ENCODE data around the gene PPP2R5C.
A peak's percentile ranks its signal among the peaks of the same experiment; 100 is the strongest.

Gene PPP2R5C

GRCh38 chr14:101903111-101903561, 141.6 kb downstream of the PPP2R5C start:
- Histone ChIP-seq H3K23ac (ENCODE audit: low read length in 2 of 2) (no peak overlapping the region), H3K4me3 (ENCODE audit: insufficient read depth in 1 of 2, low read depth in 1 of 2, low read length in 2 of 2) (no peak overlapping the region), H3K9ac (ENCODE audit: low read length) (no peak overlapping the region), H4K91ac (ENCODE audit: low read length) (no peak overlapping the region), H3K27ac (ENCODE audit: low read length, poor library complexity, severe bottlenecking) (no peak overlapping the region), H3K4me1 (ENCODE audit: control insufficient read depth, insufficient read depth, low read depth, low read length) (peaks cover 2% of the 10 kb centered on the region), H3K36me3 (ENCODE audit: control insufficient read depth in 1 of 2, insufficient read depth in 2 of 2, low read depth in 1 of 2, low read length in 2 of 2) (peaks cover 71 to 97% of the 10 kb centered on the region in 2 experiments), H3K4ac (ENCODE audit: low read depth in 1 of 2, low read length in 2 of 2) (no peak overlapping the region), H2BK120ac (ENCODE audit: low read depth, low read length) (no peak overlapping the region), H2BK15ac (ENCODE audit: low read depth, poor library complexity, severe bottlenecking) (no peak overlapping the region), H4K8ac (ENCODE audit: low read length) (no peak overlapping the region), H3K27me3 (ENCODE audit: control insufficient read depth in 1 of 2, insufficient read depth in 1 of 2, low read length in 2 of 2) (no peaks in the 10 kb centered on the region), H3K14ac (ENCODE audit: low read length in 2 of 2) (no peak overlapping the region), H3K18ac (ENCODE audit: low read depth in 1 of 2, low read length in 2 of 2) (no peak overlapping the region), H3K9me3 (ENCODE audit: control insufficient read depth, low read length) (no peaks in the 10 kb centered on the region), H3K79me1 (replicated peaks; ENCODE audit: low read length, poor library complexity, severe bottlenecking) (peaks cover 15% of the 10 kb centered on the region), H2AK5ac (ENCODE audit: low read length, severe bottlenecking) (no peak overlapping the region), H2AFZ (ENCODE audit: low read depth, low read length) (no peak overlapping the region), H3K4me2 (ENCODE audit: low read length, poor library complexity, severe bottlenecking) (no peak overlapping the region), H2BK12ac (ENCODE audit: low read length in 2 of 2) (no peak overlapping the region), H2BK5ac (ENCODE audit: low read depth, low read length, poor library complexity, severe bottlenecking) (no peak overlapping the region)
- DNase-seq: no peak
- WGBS: 96% methylated on average over 13 of the region's 13 CpGs

- Histone ChIP-seq H2BK5ac (ENCODE audit: low read depth, low read length, poor library complexity, severe bottlenecking) (no peak overlapping the region), H3K4me1 (ENCODE audit: control insufficient read depth, insufficient read depth, low read depth, low read length) (peaks cover 1% of the 10 kb centered on the region), H3K27me3 (ENCODE audit: control insufficient read depth in 1 of 2, insufficient read depth in 1 of 2, low read length in 2 of 2) (no peaks in the 10 kb centered on the region), H2BK15ac (ENCODE audit: low read depth, poor library complexity, severe bottlenecking) (no peak overlapping the region), H3K4me3 (ENCODE audit: insufficient read depth in 1 of 2, low read depth in 1 of 2, low read length in 2 of 2) (no peak overlapping the region), H3K23ac (ENCODE audit: low read length in 2 of 2) (no peak overlapping the region), H3K4ac (ENCODE audit: low read depth in 1 of 2, low read length in 2 of 2) (no peak overlapping the region), H3K79me1 (replicated peaks; ENCODE audit: low read length, poor library complexity, severe bottlenecking) (peaks cover 10% of the 10 kb centered on the region), H3K18ac (ENCODE audit: low read depth in 1 of 2, low read length in 2 of 2) (no peak overlapping the region), H3K9me3 (ENCODE audit: control insufficient read depth, low read length) (no peaks in the 10 kb centered on the region), H2AK5ac (ENCODE audit: low read length, severe bottlenecking) (no peak overlapping the region), H3K27ac (ENCODE audit: low read length, poor library complexity, severe bottlenecking) (no peak overlapping the region), H4K8ac (ENCODE audit: low read length) (no peak overlapping the region), H3K4me2 (ENCODE audit: low read length, poor library complexity, severe bottlenecking) (no peak overlapping the region), H2BK12ac (ENCODE audit: low read length in 2 of 2) (no peak overlapping the region), H2BK120ac (ENCODE audit: low read depth, low read length) (no peak overlapping the region), H3K36me3 (ENCODE audit: control insufficient read depth in 1 of 2, insufficient read depth in 2 of 2, low read depth in 1 of 2, low read length in 2 of 2) (peaks cover 62 to 94% of the 10 kb centered on the region in 2 experiments), H3K9ac (ENCODE audit: low read length) (no peak overlapping the region), H2AFZ (ENCODE audit: low read depth, low read length) (no peak overlapping the region), H3K14ac (ENCODE audit: low read length in 2 of 2) (no peak overlapping the region), H4K91ac (ENCODE audit: low read length) (no peak overlapping the region)
- 95% methylated on average over 9 of the region's 9 CpGs for WGBS
- DNase-seq: no peak
These were observed 144.1 kb downstream of the PPP2R5C start for GRCh38 chr14:101905614-101906013.

- H3K4me3 ChIP-seq (ENCODE audit: insufficient read depth in 1 of 2, low read depth in 1 of 2, low read length in 2 of 2): no peak overlapping the region
- peaks cover 9% of the 10 kb centered on the region for H3K79me1 ChIP-seq (replicated peaks; ENCODE audit: low read length, poor library complexity, severe bottlenecking)
- H2BK15ac ChIP-seq (ENCODE audit: low read depth, poor library complexity, severe bottlenecking): no peak overlapping the region
- DNase-seq: no peak
- H2BK12ac ChIP-seq (ENCODE audit: low read length in 2 of 2): no peak overlapping the region
- no peak overlapping the region for H2AK5ac ChIP-seq (ENCODE audit: low read length, severe bottlenecking)
- H3K27ac ChIP-seq (ENCODE audit: low read length, poor library complexity, severe bottlenecking): no peak overlapping the region
- H3K36me3 ChIP-seq (ENCODE audit: control insufficient read depth in 1 of 2, insufficient read depth in 2 of 2, low read depth in 1 of 2, low read length in 2 of 2): peaks cover 61 to 84% of the 10 kb centered on the region in 2 experiments
- H4K91ac ChIP-seq (ENCODE audit: low read length): no peak overlapping the region
- peak overlapping the region; percentile 40 for H2BK5ac ChIP-seq (ENCODE audit: low read depth, low read length, poor library complexity, severe bottlenecking)
- no peak overlapping the region for H3K14ac ChIP-seq (ENCODE audit: low read length in 2 of 2)
- no peaks in the 10 kb centered on the region for H3K9me3 ChIP-seq (ENCODE audit: control insufficient read depth, low read length)
- no peak overlapping the region for H2BK120ac ChIP-seq (ENCODE audit: low read depth, low read length)
- no peak overlapping the region for H3K23ac ChIP-seq (ENCODE audit: low read length in 2 of 2)
- no peak overlapping the region for H3K4ac ChIP-seq (ENCODE audit: low read depth in 1 of 2, low read length in 2 of 2)
- H2AFZ ChIP-seq (ENCODE audit: low read depth, low read length): no peak overlapping the region
- no peak overlapping the region for H3K4me2 ChIP-seq (ENCODE audit: low read length, poor library complexity, severe bottlenecking)
- H3K4me1 ChIP-seq (ENCODE audit: control insufficient read depth, insufficient read depth, low read depth, low read length): no peaks in the 10 kb centered on the region
- no peak overlapping the region for H3K9ac ChIP-seq (ENCODE audit: low read length)
- H3K18ac ChIP-seq (ENCODE audit: low read depth in 1 of 2, low read length in 2 of 2): no peak overlapping the region
- WGBS: 98% methylated on average over 6 of the region's 7 CpGs
- H3K27me3 ChIP-seq (ENCODE audit: control insufficient read depth in 1 of 2, insufficient read depth in 1 of 2, low read length in 2 of 2): no peaks in the 10 kb centered on the region
- no peak overlapping the region for H4K8ac ChIP-seq (ENCODE audit: low read length)
These were observed 145.1 kb downstream of the PPP2R5C start for GRCh38 chr14:101906645-101907044.

- H3K4me2 ChIP-seq (ENCODE audit: low read length, poor library complexity, severe bottlenecking): no peak overlapping the region
- peaks cover 54 to 84% of the 10 kb centered on the region in 2 experiments for H3K36me3 ChIP-seq (ENCODE audit: control insufficient read depth in 1 of 2, insufficient read depth in 2 of 2, low read depth in 1 of 2, low read length in 2 of 2)
- H3K23ac ChIP-seq (ENCODE audit: low read length in 2 of 2): no peak overlapping the region
- WGBS: 97% methylated on average over 16 of the region's 16 CpGs
- no peaks in the 10 kb centered on the region for H3K4me1 ChIP-seq (ENCODE audit: control insufficient read depth, insufficient read depth, low read depth, low read length)
- no peak overlapping the region for H4K8ac ChIP-seq (ENCODE audit: low read length)
- DNase-seq: no peak
- no peak overlapping the region for H2BK5ac ChIP-seq (ENCODE audit: low read depth, low read length, poor library complexity, severe bottlenecking)
- H3K4ac ChIP-seq (ENCODE audit: low read depth in 1 of 2, low read length in 2 of 2): no peak overlapping the region
- H3K9me3 ChIP-seq (ENCODE audit: control insufficient read depth, low read length): no peaks in the 10 kb centered on the region
- peaks cover 10% of the 10 kb centered on the region for H3K79me1 ChIP-seq (replicated peaks; ENCODE audit: low read length, poor library complexity, severe bottlenecking)
- no peak overlapping the region for H2BK120ac ChIP-seq (ENCODE audit: low read depth, low read length)
- no peak overlapping the region for H3K18ac ChIP-seq (ENCODE audit: low read depth in 1 of 2, low read length in 2 of 2)
- no peak overlapping the region for H2AFZ ChIP-seq (ENCODE audit: low read depth, low read length)
- no peaks in the 10 kb centered on the region for H3K27me3 ChIP-seq (ENCODE audit: control insufficient read depth in 1 of 2, insufficient read depth in 1 of 2, low read length in 2 of 2)
- H3K27ac ChIP-seq (ENCODE audit: low read length, poor library complexity, severe bottlenecking): no peak overlapping the region
- no peak overlapping the region for H2BK15ac ChIP-seq (ENCODE audit: low read depth, poor library complexity, severe bottlenecking)
- H4K91ac ChIP-seq (ENCODE audit: low read length): no peak overlapping the region
- H2AK5ac ChIP-seq (ENCODE audit: low read length, severe bottlenecking): no peak overlapping the region
- H3K14ac ChIP-seq (ENCODE audit: low read length in 2 of 2): no peak overlapping the region
- H2BK12ac ChIP-seq (ENCODE audit: low read length in 2 of 2): no peak overlapping the region
- H3K4me3 ChIP-seq (ENCODE audit: insufficient read depth in 1 of 2, low read depth in 1 of 2, low read length in 2 of 2): no peak overlapping the region
- no peak overlapping the region for H3K9ac ChIP-seq (ENCODE audit: low read length)
These were observed 146.1 kb downstream of the PPP2R5C start for GRCh38 chr14:101907619-101908018.

Measured in mesenchymal stem cell (in vitro differentiated cells and primary cell).